HG03175 (cell line): ENCODE results near the gene AQP10.
A peak's percentile ranks its signal among the peaks of the same experiment; 100 is the strongest.
"Not testable (repeated sequence)": the region's sequence is repeated elsewhere in the genome, so short reads cannot be mapped to it uniquely, and the experiment has no call there.

ENCODE experiments used
- ATAC-seq: cut with Tn5 transposase; IDR thresholded peaks from one replicate; pipeline ENCODE4 v1.9.1; 2021; ENCODE audit warnings: mild to moderate bottlenecking, moderate library complexity; ENCODE audit not compliant: unreplicated experiment

AQP10 gene, protein sequence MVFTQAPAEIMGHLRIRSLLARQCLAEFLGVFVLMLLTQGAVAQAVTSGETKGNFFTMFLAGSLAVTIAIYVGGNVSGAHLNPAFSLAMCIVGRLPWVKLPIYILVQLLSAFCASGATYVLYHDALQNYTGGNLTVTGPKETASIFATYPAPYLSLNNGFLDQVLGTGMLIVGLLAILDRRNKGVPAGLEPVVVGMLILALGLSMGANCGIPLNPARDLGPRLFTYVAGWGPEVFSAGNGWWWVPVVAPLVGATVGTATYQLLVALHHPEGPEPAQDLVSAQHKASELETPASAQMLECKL

DNA sequence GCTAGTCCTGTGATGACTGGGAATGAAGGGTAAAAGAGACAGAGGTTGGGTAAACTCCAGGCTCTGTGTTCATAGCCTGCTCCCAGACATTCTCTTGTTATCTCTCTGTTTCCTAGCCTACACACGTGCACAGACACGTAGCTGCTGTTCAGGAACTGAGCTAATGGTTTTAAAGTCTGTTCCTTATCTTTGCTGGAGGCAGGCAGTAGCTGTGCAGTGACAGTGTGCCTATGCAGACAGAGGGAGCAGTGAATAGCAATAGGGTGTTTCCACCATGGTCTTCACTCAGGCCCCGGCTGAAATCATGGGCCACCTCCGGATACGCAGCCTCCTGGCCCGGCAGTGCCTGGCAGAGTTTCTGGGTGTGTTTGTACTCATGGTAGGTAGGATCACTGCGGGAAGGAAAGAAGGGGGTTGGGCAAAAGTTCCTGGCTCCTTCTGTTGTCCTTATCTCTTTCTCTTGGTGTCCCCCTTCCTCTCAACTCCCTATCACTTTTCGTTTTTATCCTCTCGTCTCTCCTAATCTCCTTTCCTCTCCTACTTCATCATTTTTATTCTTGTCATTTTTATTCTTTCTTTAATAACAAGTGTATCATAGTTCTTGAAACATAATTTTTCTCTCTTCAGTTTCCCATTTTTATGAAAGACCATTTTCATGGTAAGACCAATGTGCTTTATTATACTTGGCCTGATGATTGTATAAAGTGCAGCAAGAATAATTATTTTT lies at the start of gene AQP10:
TSS of gene AQP10 (plus strand) at position 212 of the 727 bp plus-strand sequence. CDS start at position 275, 63 bp downstream.
- no peak for ATAC-seq

DNA sequence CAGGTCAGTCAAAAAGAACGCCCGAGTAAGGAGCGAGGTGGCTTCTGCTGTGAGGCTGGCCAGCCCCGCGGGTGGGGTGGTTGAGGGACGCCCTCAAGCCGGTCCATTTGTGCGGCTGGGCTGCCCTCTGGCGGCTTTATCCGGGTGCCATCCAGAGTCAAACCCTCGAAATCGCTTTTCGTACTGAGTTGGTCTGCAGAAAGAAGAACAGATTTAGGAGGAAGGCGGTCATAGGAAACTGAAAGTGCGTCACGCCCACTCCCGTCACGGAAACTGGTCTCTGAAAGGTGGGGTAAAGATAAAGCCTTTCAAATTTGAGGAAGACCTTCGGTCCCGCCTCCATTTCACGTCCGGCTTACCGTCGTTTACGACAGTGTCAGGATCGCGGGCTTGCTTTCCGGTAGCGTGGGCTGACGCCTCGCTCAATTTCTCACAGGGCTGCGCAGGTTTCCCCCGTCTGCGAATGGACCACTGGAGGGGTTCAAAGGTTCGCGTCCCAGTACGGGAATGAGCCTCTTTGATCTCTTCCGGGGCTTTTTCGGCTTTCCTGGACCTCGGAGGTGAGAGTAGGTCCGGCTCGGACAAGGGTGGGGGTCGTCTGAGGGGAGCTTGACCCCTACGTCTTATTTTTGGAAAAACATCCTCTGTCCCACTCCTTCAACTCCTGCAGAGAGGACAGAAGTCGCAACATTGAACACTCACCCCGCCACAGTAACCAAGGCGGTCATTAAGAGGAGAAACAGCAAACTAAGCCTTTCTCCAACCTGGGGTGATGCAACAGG lies 48.5 kb upstream of the AQP10 start, which contains the start of gene HAX1:
TSS of gene HAX1 (plus strand) at position 413 of the 782 bp plus-strand sequence. CDS start at position 508, 95 bp downstream.
- ATAC-seq: peak; percentile 91

DNA sequence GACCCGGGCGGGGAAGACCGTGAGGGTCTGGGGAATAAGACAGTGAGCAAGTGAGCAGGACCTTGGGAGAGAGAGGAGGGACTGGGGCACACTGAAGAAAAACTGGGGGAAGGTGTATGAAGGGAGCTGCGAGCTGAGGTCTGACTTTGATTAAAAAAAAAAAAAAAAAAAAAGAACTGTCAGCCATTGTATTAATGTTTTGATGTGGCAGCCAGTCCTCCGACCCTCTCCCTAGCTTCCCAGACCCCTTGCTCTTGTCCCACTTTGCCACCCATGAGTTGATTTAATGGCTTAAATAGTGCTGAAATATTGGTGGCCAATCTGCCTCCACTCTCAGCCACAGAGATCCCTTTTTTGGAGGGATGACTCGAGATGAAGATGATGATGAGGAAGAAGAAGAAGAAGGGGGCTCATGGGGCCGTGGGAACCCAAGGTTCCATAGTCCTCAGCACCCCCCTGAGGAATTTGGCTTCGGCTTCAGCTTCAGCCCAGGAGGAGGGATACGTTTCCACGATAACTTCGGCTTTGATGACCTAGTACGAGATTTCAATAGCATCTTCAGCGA lies 47.8 kb upstream of the AQP10 start:
- no peak for ATAC-seq

DNA sequence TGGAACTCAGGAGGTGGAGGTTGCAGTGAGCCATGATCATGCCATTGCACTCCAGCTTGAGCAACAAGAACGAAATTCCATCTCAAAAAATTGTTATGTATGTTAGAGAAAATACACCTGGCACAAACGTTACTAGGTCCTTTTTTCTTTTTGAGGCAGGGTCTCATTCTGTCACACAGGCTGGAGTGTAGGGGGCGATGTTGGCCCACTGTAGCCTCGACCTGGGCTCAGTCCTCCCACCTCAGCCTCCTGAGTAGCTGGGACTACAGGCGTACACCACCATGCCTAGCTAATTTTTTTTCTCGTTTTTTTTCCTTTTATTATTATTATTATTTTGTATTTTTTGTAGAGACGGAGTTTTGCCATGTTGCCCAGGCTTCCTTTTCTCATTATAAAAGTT lies 44.1 kb upstream of the AQP10 start:
- no peak for ATAC-seq

DNA sequence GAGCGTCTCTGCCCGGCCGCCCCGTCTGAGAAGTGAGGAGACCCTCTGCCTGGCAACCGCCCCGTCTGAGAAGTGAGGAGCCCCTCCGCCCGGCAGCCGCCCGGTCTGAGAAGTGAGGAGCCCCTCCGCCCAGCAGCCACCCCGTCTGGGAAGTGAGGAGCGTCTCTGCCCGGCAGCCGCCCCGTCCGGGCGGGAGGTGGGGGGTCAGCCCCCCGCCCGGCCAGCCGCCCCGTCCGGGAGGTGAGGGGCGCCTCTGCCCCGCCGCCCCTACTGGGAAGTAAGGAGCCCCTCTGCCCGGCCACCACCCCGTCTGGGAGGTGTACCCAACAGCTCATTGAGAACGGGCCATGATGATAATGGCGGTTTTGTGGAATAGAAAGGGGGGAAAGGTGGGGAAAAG lies 33.3 kb upstream of the AQP10 start:
- not testable (repeated sequence) for ATAC-seq

DNA sequence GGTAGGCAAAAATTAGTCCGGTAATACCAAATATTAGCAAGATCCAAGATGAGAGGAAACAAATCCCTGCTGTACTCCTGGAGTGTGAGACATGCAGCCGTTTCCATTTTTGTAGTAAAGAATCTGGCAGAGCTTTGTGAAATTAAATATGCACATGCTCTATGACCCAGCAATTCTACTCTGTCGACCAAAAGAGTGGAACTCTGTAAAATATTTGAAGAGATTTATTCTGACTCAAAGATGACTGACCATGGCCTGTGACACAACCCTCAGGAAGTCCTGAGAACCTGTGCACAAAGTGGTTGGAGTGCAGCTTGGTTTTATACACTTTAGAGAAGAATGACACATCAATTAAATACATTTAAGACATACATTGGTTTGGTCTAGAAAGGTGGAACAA lies 32.2 kb upstream of the AQP10 start:
- no peak for ATAC-seq

DNA sequence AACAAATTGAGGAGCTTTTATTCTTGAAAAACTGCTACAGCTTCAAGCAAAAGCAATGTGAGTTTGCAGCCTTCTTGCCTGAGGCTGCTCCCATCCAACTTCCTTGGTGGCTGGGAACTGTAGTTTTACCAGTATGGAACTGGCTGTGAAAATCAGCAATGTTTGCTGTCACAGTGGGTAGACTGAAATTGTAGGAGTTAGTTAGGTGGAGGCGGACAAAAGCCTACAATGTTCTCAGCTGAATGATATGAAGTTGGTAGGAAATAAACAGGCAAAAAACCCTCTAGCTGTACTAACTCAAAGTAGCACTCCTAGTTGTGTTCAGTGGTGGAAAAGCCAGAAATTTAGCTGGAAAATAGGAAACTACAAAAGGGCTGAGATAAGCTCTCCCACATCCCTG lies 30.0 kb upstream of the AQP10 start:
- no peak for ATAC-seq

DNA sequence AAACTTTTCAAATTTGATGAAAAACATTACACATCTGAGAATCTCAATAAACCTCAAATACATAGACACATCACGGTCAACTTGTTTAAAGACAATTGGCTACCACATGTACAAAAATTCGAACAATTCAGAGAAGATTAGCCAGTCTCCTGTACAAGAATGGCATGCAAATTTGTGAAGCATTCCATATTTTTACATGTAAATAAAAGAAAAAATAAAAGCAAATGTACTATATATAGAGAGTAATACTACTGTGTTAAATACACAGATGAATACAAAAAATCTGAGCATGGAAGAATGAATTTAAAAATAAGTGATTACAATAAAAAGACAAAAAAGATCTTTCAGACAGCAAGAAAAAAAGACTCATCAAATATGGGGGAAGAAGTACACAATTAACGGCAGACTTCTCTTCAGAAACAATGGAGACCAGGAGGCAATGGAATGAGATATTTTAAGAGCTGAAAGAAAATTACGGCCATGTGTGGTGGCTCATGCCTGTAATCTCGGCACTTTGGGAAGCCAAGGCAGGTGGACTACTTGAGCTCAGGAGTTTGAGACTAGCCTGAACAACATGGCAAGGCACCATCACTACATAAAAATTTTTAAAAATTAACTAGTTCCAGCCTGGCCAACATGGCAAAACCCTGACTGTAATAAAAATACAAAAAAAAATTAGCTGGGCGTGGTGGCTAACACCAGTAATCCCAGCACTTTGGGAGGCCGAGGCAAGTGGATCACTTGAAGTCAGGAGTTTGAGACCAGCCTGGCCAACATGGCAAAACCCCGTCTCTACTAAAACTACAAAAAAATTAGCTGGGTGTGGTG lies 25.3 kb upstream of the AQP10 start:
- ATAC-seq: no peak

DNA sequence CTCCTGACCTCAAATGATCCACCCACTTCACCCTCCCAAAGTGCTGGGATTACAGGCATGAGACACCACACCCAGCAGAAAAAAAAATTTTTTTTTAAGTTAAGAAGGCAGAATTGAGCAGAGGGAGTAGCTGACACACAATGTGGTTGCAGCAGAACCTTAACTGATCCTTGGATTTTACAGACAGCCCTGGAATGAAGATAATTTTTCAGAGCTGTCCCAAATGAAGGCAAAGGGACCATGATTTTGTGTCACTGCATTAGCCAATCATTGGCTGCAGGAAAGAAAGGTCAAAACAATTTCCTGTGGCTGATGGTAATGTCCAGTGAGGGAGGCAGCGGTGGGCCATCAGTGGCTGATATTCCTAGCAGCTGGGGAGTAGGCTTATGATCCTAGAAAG lies 19.3 kb upstream of the AQP10 start:
- ATAC-seq: no peak

DNA sequence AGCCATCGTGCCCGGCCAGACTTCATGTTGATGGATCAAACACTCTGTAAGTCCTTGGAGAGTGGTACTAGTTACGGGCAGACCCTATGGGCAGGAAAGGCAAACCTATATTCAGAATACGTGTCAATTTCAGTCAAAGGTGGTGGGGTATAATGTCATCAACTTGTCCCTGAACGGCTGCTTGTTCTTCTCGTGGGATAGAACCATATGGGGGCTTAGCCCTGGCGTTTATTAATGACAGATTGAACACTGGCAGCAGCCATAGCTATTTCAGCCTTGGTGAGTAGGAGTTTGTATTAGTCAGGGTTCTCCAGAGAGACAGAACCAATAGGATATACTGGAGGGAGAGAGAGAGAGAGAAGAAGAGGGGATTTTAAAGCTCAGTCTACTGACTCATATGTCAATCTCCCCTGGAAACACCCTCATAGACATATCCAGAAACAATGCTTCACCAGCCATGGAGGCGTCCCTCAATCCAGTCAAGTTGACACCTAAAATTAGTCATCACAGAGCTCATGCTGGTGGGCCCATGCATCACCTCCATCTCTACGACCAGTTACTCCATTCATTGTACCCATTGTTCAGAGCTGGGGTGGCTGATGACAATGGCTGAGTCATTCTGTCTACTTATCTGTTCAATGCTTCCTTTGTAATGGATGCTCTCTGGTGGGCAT lies 16.1 kb upstream of the AQP10 start:
- ATAC-seq: no peak

DNA sequence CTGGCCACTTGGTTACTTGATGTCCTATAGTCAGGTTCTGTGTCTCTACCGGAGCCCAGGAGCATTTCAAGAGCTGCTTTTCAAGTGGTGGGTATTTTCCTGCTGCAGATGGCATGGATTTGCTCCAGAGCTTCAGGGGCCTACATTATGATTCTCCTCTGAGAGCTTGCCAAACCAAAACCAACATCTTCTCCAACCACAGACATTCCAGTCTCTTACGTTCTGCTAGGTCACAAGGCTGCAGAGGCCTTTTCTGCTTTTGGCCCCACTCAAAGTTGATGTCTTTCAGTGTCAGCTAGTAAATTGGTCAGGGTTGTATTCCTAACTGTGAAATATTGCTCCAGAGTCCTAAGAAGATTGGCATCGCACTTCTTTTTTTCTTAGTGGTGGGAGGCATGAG lies 14.7 kb upstream of the AQP10 start:
- ATAC-seq: no peak

DNA sequence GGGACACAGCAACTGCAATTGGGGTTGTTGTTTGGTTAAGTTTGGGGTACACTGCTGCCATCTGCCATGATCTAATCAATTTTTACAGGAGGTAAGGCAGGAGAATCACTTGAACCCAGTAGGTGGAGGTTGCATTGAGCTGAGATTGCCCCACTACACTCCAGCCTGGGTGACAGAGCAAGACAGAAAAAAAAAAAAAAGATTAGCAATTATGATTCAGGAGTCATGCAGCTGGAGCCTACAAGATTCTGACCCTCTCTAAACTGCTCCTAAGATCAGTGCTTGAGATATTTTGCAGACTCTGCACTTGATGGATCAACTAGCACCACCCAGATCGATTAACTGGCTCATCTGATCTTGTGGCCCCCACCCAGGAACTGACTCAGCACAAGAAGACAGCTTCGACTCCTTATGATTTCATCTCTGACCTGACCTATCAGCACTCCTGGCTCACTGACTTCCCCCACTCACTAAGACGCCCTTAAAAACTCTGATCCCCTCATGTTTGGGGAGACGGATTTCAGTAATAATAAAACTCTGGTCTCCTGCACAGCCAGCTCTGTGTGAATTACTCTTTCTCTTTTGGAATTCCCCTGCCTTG lies 13.1 kb upstream of the AQP10 start:
- ATAC-seq: not testable (repeated sequence)

DNA sequence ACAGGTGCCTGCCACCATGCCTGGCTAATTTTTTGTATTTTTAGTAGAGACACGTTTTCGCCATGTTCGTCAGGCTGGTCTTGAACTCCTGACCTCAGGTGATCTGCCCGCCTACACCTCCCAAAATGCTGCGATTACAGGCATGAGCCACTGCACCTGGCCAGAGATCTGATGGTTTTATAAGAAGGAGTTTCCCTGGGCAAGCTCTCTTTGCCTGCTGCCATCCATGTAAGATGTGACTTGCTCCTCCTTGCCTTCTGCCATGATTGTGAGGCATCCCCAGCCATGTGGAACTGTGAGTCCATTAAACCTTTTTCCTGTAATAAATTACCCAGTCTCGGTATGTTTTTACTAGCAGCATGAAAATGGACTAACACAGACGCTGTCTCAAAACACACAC lies 11.8 kb upstream of the AQP10 start:
- not testable (repeated sequence) for ATAC-seq

DNA sequence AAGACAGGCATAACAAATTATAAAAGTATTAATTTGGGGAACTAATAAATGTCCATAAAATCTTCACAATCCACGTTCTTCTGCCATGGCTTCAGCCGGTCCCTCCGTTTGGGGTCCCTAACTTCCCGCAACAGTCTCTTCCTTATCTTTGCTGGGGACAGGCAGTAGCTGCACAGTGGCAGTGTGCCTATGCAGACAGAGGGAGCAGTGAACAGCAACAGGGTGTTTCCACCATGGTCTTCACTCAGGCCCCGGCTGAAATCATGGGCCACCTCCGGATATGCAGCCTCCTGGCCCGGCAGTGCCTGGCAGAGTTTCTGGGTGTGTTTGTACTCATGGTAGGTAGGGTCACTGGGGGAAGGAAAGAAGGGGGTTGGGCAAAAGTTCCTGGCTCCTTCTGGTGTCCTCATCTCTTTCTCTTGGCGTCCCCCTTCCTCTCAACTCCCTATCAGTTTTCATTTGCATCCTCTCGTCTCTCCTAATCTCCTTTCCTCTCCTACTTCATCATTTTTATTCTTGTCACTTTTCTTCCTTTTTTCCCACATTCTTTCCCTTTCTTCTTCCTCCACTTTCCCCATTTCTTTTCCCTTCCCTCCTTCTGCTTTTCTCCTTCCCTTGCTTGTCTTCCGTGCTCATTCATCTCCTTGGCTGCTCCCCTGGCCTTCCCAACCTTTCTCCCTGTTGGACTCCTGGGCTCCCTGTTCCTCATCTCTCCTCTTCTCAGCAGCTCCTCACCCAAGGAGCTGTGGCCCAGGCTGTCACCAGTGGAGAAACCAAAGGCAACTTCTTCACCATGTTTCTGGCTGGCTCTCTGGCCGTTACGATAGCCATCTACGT lies 8.4 kb upstream of the AQP10 start:
- not testable (repeated sequence) for ATAC-seq

DNA sequence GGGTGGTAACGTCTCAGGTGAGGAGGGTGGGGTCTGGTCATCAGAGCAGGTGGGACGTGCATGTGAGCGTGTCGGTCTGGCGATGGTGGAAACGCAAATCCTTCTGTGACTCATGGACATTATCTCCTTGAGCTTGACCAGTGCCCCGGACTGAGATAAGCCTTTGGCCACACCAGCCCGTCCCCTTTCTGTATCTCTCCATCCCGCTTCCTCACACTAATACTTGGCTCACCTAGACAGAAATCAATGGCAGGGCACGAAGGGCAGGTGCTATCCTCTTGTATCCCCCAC lies 7.9 kb upstream of the AQP10 start:
- no peak for ATAC-seq

DNA sequence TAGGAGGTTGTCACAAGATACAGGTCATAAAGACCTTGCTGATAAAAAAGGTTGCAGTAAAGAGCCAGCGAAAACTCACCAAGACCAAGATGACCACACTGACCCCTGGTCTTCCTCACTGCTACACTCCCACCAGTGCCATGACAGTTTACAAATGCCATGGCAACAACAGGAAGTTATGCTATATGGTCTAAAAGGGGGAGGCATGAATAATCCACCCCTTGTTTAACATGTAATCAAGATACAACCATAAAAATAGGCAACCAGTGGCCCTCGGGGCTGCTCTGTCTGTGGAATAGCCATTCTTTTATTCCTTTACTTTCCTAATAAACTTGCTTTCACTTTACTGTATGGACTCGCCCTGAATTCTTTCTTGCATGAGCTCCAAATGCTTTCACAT lies 6.7 kb upstream of the AQP10 start:
- not testable (repeated sequence) for ATAC-seq

DNA sequence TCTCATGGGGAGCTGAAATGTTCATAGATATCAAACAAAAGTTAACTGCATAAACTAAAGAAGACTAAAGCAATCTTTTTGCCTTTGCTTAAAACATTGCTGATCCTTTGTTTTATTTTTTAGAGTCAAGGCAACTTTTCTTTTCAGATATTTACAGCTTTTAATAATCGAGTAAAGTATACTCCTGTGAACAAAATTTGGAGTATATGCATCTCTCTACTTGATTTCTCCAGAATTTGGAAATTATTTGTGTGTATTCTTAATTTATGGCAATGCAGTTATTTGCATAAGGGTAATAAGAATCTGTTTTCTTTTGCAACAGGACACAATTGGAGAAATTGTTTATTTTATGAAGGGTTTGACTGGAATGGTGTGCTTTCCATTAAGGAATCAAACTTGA lies 4.2 kb upstream of the AQP10 start:
- ATAC-seq: no peak

DNA sequence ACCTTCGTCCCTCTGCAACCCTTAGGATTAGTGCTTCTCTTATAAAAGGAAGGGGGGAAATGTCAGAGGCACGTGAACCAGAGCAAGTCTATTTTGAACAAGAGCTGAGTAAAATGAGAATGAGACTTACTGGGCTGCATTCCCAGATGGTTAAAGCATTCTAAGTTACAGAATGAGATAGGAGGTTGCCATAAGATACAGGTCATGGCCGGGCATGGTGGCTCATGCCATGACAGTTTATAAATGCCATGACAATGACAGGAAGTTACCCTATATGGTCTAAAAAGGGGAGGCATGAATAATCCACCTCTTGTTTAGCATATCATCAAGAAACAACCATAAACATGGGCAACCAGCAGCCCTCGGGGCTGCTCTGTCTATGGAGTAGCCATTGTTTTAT lies 2.5 kb upstream of the AQP10 start:
- no peak for ATAC-seq

DNA sequence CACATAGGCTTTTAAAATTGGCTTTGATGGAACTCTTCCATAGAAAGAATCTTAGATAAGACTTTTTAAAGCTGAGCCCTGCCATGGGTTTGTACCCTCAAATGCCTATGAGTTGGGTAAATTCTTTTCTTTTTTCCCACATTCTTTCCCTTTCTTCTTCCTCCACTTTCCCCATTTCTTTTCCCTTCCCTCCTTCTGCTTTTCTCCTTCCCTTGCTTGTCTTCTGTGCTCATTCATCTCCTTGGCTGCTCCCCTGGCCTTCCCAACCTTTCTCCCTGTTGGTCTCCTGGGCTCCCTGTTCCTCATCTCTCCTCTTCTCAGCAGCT lies 679 bp downstream of the AQP10 start:
- not testable (repeated sequence) for ATAC-seq
